CD4-positive, alpha-beta T cell (primary cell): Measurements from ENCODE around the gene CCDC89. TPM values are rescaled to one million over a fixed set of nuclear protein-coding genes. Genes with fewer than 3 reads are reported as not detected.
"Not testable (repeated sequence)": the region's sequence is repeated elsewhere in the genome, so short reads cannot be mapped to it uniquely, and the experiment has no call there.

Source experiments
- ATAC-seq: fragments of 200-7000 bp; cut with Tn5 transposase; one replicate; pipeline ENCODE4 v1.10.0; 2022; ENCODE audit warnings: mild to moderate bottlenecking; ENCODE audit not compliant: poor library complexity
- CTCF ChIA-PET: fragments of 350-600 bp; sonication (Branson Sonifier 250); formaldehyde crosslinking; loops from one replicate; lab custom pipeline; 2021; ENCODE audit warnings: antibody characterized with exemption, inconsistent platforms; lab: Charles Lee
- POLR2A ChIA-PET: fragments of 350-600 bp; sonication (Branson Sonifier 250); formaldehyde crosslinking; loops from one replicate; lab custom pipeline; 2021; ENCODE audit warnings: antibody characterized with exemption, inconsistent platforms; lab: Charles Lee
- DNase-seq, 14 experiments: peaks; one replicate each; pipeline ENCODE4 v3.0.0-alpha.2; 2013 to 2020; ENCODE audit warnings: mixed read lengths in 2 of 14
- H3K27ac ChIP-seq, 2 donors: one replicate each; pipeline versions ENCODE4 v1.5.1 to v1.7.0; 2013; ENCODE audit warnings: low read length in 2 of 2, low read depth in 1 of 2, mild to moderate bottlenecking in 1 of 2
- H3K27me3 ChIP-seq, 2 experiments: 1 replicate in 1 of 2; 2 replicates in 1 of 2; pipeline versions ENCODE4 v1.6.1 to v1.7.0; 2013; ENCODE audit warnings: low read length in 2 of 2, control low read depth in 1 of 2, mild to moderate bottlenecking in 1 of 2, moderate library complexity in 1 of 2; ENCODE audit not compliant: insufficient read depth in 2 of 2, control insufficient read depth in 1 of 2
- H3K36me3 ChIP-seq: one replicate; pipeline ENCODE4 v1.6.1; 2013; ENCODE audit warnings: low read length, control low read depth; ENCODE audit not compliant: insufficient read depth
- H3K4me1 ChIP-seq: one replicate; pipeline ENCODE4 v1.6.1; 2013; ENCODE audit warnings: low read length, control low read depth; ENCODE audit not compliant: insufficient read depth
- H3K4me3 ChIP-seq: one replicate; pipeline ENCODE4 v1.5.1; 2013; ENCODE audit warnings: mild to moderate bottlenecking, low read length, moderate library complexity
- H3K9me3 ChIP-seq, 2 experiments: 1 replicate in 1 of 2; 2 replicates in 1 of 2; pipeline versions ENCODE4 v1.6.1 to v1.7.0; 2013; ENCODE audit warnings: low read length in 2 of 2, mild to moderate bottlenecking in 2 of 2, control low read depth in 1 of 2, moderate library complexity in 1 of 2; ENCODE audit not compliant: control insufficient read depth in 1 of 2, insufficient read depth in 1 of 2
- H3K27ac Mint-ChIP-seq: one replicate; pipeline ENCODE4 v1.8.0; 2020; ENCODE audit warnings: mixed read lengths
- H3K27me3 Mint-ChIP-seq: one replicate; pipeline ENCODE4 v1.8.0; 2021; ENCODE audit warnings: mixed read lengths
- H3K36me3 Mint-ChIP-seq: one replicate; pipeline ENCODE4 v1.8.0; 2021; ENCODE audit warnings: low read depth, mixed read lengths
- H3K4me1 Mint-ChIP-seq: one replicate; pipeline ENCODE4 v1.8.0; 2021; ENCODE audit warnings: low read depth, mixed read lengths
- H3K4me3 Mint-ChIP-seq: one replicate; pipeline ENCODE4 v1.8.0; 2020; ENCODE audit warnings: mild to moderate bottlenecking, mixed read lengths
- H3K9me3 Mint-ChIP-seq: one replicate; pipeline ENCODE4 v1.8.0; 2020; ENCODE audit warnings: mixed read lengths
- intact Hi-C, 2 experiments: fragments of 100-400 bp; cut with DNase I in 1 of 2; cut with micrococcal nuclease in 1 of 2; formaldehyde crosslinking; loops; one replicate each; pipeline versions ENCODE4 v1.15.1 to v1.9.0; 2023 to 2025; cut with DNase I, micrococcal nuclease
- total RNA-seq, 174 experiments: library from RNA in 2 of 174; stranded (reverse) in 2 of 174; gene quantifications; one replicate each; pipeline ENCODE4 v1.2.3 and lab custom pipeline; 2021 to 2026
- TF ChIP-seq, protein P1 (sequence below): fragments of 200-600 bp; IDR thresholded peaks from one replicate; pipeline ENCODE4 v1.8.0; 2022; ENCODE audit warnings: antibody characterized with exemption, mild to moderate bottlenecking

CCDC89 gene
- total RNA-seq, 2 experiments from 2014 or later, result not detected

DNA sequence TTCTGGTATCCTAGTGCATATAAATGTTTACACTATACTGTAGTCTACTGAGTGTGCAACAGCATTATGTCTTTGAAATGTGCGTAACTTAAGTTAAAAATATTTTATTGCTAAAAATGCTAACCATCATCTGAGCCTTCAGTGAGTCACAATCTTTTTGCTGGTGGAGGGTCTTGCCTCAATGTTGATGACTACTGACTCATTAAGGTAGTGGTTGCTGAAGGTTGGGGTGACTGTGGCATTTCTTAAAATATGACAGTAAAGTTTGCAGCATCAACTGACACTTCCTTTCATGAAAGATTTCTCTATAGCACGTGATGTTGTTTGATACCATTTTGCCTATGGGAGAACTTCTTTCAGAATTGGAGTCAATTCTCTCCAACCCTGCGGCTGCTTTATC, 12.6 kb downstream of the CCDC89 start:
- TF ChIP-seq, protein P1, sequence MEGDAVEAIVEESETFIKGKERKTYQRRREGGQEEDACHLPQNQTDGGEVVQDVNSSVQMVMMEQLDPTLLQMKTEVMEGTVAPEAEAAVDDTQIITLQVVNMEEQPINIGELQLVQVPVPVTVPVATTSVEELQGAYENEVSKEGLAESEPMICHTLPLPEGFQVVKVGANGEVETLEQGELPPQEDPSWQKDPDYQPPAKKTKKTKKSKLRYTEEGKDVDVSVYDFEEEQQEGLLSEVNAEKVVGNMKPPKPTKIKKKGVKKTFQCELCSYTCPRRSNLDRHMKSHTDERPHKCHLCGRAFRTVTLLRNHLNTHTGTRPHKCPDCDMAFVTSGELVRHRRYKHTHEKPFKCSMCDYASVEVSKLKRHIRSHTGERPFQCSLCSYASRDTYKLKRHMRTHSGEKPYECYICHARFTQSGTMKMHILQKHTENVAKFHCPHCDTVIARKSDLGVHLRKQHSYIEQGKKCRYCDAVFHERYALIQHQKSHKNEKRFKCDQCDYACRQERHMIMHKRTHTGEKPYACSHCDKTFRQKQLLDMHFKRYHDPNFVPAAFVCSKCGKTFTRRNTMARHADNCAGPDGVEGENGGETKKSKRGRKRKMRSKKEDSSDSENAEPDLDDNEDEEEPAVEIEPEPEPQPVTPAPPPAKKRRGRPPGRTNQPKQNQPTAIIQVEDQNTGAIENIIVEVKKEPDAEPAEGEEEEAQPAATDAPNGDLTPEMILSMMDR, result no peak
- Histone ChIP-seq H3K4me1 (no peaks in the 10 kb centered on the region), H3K27ac (no peak overlapping the region), H3K4me3 (no peak overlapping the region), H3K9me3 (no peaks in the 10 kb centered on the region), H3K27me3 (no peaks in the 10 kb centered on the region), H3K36me3 (no peaks in the 10 kb centered on the region)
- H3K27me3 Mint-ChIP-seq, result no peaks in the 10 kb centered on the region
- no peaks in the 10 kb centered on the region for H3K9me3 Mint-ChIP-seq
- no peaks in the 10 kb centered on the region for H3K36me3 Mint-ChIP-seq
- H3K4me3 Mint-ChIP-seq, result no peak overlapping the region
- POLR2A ChIA-PET, result no interaction called here
- no peak for DNase-seq
- no peak overlapping the region for H3K27ac Mint-ChIP-seq
- intact Hi-C loops, result no loop called here
- no peak for ATAC-seq
- CTCF ChIA-PET, result no interaction called here
- no peaks in the 10 kb centered on the region for H3K4me1 Mint-ChIP-seq

DNA sequence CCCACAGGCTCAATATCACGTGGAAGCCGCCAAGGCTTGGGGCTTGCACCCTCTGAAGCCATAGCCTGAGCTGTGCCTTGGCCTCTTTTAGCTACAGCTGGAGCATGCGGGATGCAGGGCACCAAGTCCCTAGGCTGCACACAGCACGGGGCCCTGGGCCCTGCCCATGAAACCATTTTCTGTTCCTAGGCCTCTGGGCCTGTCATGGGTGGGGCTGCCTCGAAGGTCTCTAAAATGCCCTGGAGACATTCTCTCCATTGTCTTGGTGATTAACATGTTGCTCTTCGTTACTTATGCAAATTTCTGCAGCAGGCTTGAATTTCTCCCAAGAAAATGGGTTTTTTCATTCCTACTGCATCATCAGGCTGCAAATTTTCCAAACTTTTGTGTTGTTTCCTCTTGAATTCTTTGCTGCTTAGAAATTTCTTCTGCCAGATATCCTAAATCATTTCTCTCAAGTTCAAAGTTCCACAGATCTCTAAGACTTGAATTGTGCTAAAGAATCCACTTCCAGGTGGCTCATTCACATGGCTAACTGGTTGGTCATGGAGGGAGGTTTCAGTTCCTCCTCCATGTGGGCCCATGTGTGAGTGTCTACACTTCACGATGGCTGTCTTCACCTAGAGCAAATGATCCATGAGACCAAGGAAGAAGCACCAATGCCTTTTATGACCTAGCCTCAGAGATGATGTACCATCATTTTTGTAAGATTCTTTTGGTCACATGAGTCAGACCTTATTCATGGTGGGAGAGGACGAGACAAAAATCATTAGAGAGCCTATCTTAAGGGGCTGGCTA, 13.7 kb downstream of the CCDC89 start:
- H3K27ac Mint-ChIP-seq, result no peak overlapping the region
- H3K36me3 Mint-ChIP-seq, result no peaks in the 10 kb centered on the region
- no peak for ATAC-seq
- H3K27ac ChIP-seq, result no peak overlapping the region
- TF ChIP-seq, protein P1, result no peak
- no peaks in the 10 kb centered on the region for H3K9me3 Mint-ChIP-seq
- no peaks in the 10 kb centered on the region for H3K27me3 Mint-ChIP-seq
- no peak for DNase-seq
- H3K4me3 Mint-ChIP-seq, result no peak overlapping the region
- intact Hi-C loops, result no loop called here
- H3K4me3 ChIP-seq, result no peak overlapping the region
- ChIA-PET POLR2A (no interaction called here), CTCF (no interaction called here)
- H3K4me1 Mint-ChIP-seq, result no peaks in the 10 kb centered on the region
- H3K27me3 ChIP-seq, result no peaks in the 10 kb centered on the region
- no peaks in the 10 kb centered on the region for H3K9me3 ChIP-seq
- H3K36me3 ChIP-seq, result no peaks in the 10 kb centered on the region
- no peaks in the 10 kb centered on the region for H3K4me1 ChIP-seq

DNA sequence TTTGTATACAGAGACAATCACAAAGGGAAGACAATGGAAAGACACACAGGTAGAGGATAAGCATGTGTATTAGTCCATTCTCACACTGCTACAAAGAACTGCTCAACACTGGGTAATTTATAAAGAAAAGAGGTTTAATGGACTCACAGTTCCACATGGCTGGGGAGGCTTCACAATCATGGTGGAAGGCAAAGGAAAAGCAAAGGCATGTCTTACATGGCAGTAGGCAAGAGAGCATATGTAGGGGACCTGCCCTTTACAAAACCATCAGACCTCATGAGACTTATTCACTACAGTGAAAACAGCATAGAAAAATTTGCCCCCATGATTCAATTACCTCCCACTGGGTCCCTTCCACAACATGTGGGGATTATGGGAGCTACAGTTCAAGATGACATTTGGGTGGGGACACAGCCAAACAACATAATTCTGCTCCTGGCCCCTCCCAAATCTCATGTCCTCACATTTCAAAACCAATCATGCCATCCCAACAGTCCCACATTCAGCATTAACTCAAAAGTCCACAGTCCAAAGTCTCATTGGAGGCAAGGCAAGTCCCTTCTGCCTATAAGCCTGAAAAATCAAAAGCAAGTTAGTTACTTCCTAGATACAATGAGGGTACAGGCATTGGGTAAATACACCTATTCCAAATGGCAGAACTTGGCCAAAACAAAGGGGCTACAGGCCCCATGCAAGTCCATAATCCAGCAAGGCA, 14.9 kb downstream of the CCDC89 start:
- H3K27me3 Mint-ChIP-seq, H3K36me3 Mint-ChIP-seq, ATAC-seq, CTCF ChIA-PET, H3K9me3 Mint-ChIP-seq, H3K4me3 Mint-ChIP-seq, H3K27me3 ChIP-seq, H3K36me3 ChIP-seq, DNase-seq, H3K4me1 ChIP-seq, H3K27ac ChIP-seq, H3K9me3 ChIP-seq, H3K27ac Mint-ChIP-seq, H3K4me3 ChIP-seq, H3K4me1 Mint-ChIP-seq, intact Hi-C loops: not testable (repeated sequence)
- POLR2A ChIA-PET, result interaction anchor here (0.6 kb wide), 1 partner anchor 16 kb away, joined by 4 read pairs; no protein-coding TSS in a partner anchor
